HG03439 (cell line): ENCODE results near the gene ARGLU1.
A peak's percentile ranks its signal among the peaks of the same experiment; 100 is the strongest.

Experiments
- ATAC-seq: cut with Tn5 transposase; IDR thresholded peaks from one replicate; pipeline ENCODE4 v1.9.1; 2021; ENCODE audit warnings: mild to moderate bottlenecking, moderate library complexity; ENCODE audit not compliant: unreplicated experiment

Gene ARGLU1

GRCh38 chr13:106588367-106588766, 20.4 kb upstream of the ARGLU1 start:
- no peak for ATAC-seq

- no peak for ATAC-seq
Observed at GRCh38 chr13:106587787-106588186, 19.9 kb upstream of the ARGLU1 start.

DNA sequence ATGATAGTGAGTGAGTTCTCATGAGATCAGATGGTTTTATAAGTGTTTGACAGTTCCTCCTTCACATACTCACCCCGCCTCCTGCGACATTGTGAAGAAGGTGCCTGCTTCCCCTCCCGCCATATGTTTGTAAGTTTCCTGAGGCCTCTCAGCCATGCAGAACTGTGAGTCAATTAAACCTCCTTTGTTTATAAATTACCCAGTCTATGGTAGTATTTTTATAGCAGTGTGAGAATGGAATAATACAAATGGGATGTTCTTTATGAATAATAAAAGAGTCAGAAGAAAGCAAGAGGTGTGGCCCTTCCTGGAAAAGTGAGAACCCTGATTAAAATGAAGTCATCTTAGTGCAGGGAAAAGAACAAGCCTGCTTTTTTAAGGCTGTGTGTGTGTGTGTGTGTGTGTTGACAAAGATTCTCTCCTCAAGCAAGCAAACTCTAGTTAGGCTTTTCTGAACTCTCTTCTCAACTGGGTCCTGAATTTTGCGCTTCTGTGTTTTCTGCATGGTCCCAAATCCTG, 18.8 kb upstream of the ARGLU1 start:
- no peak for ATAC-seq

GRCh38 chr13:106581225-106581624, 13.3 kb upstream of the ARGLU1 start:
- ATAC-seq = no peak

- no peak for ATAC-seq
Observed at GRCh38 chr13:106575896-106576295, 8.0 kb upstream of the ARGLU1 start.

DNA sequence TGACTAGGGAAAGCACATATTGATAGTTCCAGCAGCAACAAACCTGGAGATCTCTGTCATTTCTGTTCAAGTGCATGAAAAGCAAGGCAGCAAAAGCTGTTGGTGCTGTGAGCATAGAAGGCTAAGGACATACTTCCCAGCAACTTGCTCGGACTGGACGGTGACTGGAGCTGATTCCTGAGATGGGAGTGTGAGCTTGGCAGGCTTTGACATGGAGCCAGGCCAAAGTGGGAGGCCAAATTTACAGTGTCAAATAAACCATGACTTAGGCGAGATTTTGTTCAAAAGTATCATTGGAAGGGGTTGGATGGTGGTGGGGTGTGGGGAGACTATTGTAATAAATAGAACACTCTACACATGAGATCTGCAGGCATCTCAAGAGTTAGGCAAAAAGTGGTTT, 5.9 kb upstream of the ARGLU1 start:
- ATAC-seq = no peak

GRCh38 chr13:106573284-106573846, 5.4 kb upstream of the ARGLU1 start:
- ATAC-seq = no peak

DNA sequence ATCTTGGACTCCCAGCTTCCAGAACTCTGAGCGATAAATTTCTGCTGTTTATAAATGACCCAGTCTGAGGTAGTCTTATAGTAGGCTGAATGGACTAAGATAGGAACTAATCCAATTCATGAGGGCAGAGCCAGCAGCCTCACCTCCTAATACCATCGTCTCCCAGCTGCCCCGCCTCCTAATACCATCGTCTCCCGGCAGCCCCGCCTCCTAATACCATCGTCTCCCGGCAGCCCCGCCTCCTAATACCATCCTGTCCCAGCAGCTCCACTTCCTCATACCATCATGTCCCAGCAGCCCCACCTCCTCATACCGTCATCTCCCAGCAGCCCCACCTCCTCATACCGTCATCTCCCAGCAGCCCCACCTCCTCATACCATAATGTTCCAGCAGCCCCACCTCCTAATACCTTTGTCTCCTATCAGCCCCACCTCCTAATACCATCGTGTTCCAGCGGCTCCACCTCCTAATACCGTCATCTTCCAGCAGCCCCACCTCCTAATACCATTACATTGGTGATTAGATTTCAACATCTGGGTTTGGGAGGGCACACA, 2.4 kb upstream of the ARGLU1 start:
- peak; percentile 17 for ATAC-seq

- ATAC-seq = no peak
Observed at GRCh38 chr13:106569233-106570095, 1.5 kb upstream of the ARGLU1 start.

DNA sequence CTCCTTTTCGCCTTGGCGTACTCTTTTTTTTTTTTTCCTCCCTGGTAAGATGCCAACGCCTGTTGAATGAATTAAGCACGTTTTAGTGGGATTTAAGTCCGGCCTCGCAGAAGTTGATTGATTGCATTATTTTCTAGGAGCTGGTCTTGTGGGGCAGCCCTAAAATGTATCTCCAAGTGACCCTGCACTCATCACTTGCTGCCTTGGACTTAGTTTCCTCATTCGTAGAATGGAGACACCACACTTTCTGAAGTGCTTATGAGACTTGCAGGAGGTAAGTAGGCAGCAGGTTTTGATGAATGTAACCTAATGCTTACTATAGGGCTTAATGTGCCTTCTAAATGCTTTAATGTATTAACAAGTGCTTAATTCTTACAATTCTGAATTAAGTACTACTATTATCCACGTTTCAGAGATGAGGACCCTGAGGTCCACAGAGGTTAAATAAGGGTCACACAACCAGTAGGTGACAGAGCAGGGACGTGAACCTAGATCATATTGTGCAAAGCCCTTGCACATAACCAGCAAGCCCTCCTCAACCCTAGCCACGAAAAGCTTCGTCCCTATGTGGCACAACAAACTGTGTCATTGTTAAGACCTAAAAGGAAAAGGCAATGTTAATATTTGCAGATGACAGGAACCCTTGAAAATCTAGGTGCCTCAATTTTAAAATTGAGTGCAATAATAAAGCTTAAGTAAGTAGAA, 514 bp upstream of the ARGLU1 start:
- ATAC-seq = peak; percentile 29

- peak; percentile 38 for ATAC-seq
Observed at GRCh38 chr13:106566641-106567473, 1.1 kb downstream of the ARGLU1 start.

DNA sequence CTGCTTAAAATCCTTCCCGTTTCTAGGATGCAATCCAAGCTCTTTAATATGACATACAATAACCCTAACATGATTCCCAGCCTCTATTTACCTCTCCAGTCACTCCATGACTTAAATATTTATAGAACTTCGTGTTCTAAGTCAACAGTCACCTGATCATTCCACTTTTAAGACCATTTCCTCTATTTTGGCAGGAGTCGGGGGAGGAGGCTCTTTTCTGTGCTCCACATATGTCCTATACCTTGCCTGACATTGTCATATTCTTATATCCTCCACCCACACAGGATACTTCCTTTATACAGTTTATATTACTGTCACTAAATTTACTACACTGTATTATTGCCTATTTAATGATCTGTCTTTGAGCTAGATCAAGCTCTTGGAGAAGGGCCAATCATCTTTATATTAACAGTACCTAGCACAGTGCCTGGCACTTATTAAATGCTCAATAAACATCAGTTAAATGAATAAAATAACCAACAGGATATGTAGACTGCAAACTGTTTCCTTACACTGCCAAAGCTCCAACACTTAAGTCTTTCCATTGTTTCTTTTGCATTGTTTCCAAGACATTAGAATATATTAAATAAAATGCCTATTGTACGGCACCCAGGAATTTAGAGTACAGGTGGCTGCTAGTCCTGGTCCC, 2.7 kb downstream of the ARGLU1 start:
- no peak for ATAC-seq

DNA sequence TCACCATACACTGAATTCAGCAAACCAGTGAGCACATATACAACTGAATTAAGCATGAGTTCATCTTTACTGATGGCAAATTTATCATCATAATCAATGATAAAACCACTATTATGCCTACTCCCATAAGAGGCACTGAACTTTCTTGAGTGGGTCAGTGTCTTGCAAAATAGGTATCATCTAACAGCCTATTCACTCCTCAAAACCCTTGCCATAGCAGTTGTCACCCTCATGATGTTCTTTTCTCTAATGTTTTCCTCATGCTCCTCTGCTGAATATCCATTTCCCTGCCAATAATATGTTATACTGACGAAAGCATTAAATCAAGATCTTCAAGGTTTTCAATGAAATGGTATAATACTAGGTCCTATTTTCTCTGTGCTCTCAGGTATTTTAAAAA, 5.6 kb downstream of the ARGLU1 start:
- no peak for ATAC-seq

DNA sequence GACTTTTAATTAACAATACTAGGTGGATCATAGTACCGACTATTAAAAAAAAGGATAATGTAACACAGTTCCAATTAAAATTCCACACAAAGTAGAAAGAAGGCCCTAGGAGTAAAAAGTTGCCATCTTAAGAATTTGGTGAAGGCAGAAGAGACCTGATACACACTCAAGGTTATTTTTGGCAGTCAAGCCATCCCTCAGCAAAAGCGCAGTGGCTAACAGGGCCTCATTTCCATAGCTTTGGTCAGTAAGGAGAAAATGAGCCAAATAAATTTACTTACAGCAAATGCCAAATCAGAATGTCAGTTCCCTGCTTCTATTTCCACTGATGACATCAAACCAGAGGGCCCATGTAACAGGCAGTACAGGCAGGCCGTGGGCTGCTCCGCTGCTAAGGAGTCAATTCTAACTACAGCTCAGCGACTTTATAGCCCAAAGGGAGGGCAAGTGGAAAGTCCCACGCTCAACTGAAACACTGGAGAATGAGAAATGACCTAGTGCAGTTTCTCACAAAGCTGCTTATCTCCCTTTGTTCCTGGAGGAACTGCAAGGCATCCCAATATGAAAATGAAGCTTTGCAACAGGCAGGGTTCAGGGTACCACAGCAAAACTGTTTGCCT, 6.3 kb downstream of the ARGLU1 start:
- peak; percentile 77 for ATAC-seq

DNA sequence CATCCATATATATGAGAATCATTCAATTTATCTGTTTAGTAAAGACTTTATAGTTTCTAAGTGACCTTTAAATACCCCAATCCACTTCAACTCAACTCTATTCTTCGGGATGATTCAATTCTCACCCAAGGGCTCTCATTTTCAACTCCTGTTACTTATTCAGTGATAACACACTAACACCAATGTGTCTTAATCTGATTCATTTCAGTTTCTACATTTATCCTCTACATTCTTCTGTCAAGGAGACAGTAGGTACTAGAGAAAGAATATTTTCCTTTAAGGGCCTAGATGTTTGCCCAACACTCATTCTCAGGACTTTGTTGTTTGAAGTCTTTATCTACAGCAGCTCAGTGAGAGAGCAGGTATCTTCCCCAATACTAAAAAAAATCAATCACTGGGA, 7.1 kb downstream of the ARGLU1 start:
- peak; percentile 35 for ATAC-seq

- ATAC-seq = no peak
Observed at GRCh38 chr13:106558527-106558926, 9.4 kb downstream of the ARGLU1 start.

- no peak for ATAC-seq
Observed at GRCh38 chr13:106555631-106556328, 12.2 kb downstream of the ARGLU1 start.

GRCh38 chr13:106551751-106552150, 16.2 kb downstream of the ARGLU1 start:
- ATAC-seq = no peak

DNA sequence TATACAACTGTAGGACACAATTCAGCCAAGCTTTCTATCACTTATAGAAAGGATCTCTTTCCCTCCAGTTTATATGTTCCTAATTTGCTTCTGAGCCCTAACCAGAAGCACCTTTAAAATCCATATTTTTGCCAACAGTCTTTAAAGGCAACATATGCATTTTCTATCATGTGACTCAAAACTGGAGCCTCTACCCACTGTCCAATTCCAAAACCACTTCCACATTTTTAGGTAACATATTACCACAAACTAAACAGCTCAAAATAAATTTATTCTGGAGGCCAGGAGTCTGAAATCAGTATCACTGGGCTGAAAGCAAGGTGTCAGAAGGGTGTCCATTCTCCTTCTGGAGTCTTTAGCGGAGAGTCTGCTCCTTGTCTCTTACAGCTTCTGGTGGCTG, 16.6 kb downstream of the ARGLU1 start:
- ATAC-seq = no peak
